ENCODE results near the gene IPO11.
"Not testable (repeated sequence)": the region's sequence is repeated elsewhere in the genome, so short reads cannot be mapped to it uniquely, and the experiment has no call there.

The IPO11 gene

DNA sequence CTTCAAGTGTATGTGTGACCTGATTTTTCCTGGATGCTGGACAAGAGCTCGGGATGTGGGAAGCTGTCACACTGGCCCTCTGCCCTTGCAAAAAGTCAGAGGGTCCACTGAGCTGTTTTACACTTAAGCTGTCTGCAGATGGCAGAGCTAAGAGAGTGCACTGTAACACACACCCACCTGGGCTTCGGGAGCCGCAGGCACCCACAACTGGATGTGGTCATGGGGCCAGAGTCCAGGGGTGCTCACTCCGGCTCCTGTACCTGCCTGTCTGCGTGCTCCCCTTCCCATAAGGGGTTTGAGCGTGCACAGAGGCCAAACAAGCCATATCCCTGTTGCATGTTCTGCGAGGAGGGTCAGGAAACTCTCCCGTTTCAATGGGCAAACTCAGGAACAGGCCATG lies 248.6 kb downstream of the IPO11 start:
- Histone ChIP-seq H3F3A (ENCODE audit: insufficient read depth) (no peaks in the 10 kb centered on the region), H3K27ac (ENCODE audit: low read depth, low read length) (no peak overlapping the region), H3K4me3 (ENCODE audit: insufficient read depth, low read length, poor library complexity, severe bottlenecking) (no peak overlapping the region), H3K9me3 (ENCODE audit: insufficient read depth, low read length) (no peaks in the 10 kb centered on the region), H3K9ac (ENCODE audit: low read length) (no peak overlapping the region), H3K9me2 (replicated peaks; ENCODE audit: insufficient read depth, low read length) (no peaks in the 10 kb centered on the region), H3K36me3 (ENCODE audit: low read length) (no peaks in the 10 kb centered on the region), H3K4me2 (ENCODE audit: low read depth, low read length, poor library complexity, severe bottlenecking) (no peak overlapping the region), H4K20me1 (ENCODE audit: low read depth, low read length) (no peaks in the 10 kb centered on the region), H3K79me2 (ENCODE audit: insufficient read depth, low read length) (no peaks in the 10 kb centered on the region), H2AFZ (ENCODE audit: low read depth, low read length, severe bottlenecking) (no peak overlapping the region), H3K27me3 (ENCODE audit: low read length) (no peaks in the 10 kb centered on the region)
- no peak for TF ChIP-seq EZH2phosphoT487 (conservative IDR thresholded peaks at IDR 0.05; ENCODE audit: low read length)

DNA sequence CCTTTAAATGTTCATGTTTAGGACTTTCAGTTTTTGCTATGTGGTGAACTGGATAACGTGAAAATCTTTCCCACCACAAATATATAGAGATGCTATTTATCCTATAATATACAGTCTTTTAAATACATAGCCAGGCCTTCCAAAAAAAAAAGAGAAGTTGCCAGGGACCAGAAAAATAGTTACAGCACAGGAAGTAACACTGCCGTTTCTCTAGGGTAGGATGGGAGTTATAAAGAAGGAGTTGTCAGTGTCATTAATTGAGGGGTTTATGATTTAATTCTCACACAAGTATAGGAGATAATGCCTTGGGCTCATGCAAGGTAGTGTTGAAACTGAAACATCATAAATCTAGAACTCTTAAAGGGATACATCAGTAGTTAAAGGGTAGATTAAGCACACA lies 250.0 kb downstream of the IPO11 start:
- TF ChIP-seq, protein P1, sequence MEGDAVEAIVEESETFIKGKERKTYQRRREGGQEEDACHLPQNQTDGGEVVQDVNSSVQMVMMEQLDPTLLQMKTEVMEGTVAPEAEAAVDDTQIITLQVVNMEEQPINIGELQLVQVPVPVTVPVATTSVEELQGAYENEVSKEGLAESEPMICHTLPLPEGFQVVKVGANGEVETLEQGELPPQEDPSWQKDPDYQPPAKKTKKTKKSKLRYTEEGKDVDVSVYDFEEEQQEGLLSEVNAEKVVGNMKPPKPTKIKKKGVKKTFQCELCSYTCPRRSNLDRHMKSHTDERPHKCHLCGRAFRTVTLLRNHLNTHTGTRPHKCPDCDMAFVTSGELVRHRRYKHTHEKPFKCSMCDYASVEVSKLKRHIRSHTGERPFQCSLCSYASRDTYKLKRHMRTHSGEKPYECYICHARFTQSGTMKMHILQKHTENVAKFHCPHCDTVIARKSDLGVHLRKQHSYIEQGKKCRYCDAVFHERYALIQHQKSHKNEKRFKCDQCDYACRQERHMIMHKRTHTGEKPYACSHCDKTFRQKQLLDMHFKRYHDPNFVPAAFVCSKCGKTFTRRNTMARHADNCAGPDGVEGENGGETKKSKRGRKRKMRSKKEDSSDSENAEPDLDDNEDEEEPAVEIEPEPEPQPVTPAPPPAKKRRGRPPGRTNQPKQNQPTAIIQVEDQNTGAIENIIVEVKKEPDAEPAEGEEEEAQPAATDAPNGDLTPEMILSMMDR (IDR thresholded peaks at IDR 0.05; ENCODE audit: insufficient read depth, low read length, poor library complexity, severe bottlenecking), result no peak
- TF ChIP-seq EZH2phosphoT487 (conservative IDR thresholded peaks at IDR 0.05; ENCODE audit: low read length), result no peak
- Histone ChIP-seq H3K79me2 (ENCODE audit: insufficient read depth, low read length) (no peaks in the 10 kb centered on the region), H3F3A (ENCODE audit: insufficient read depth) (no peaks in the 10 kb centered on the region), H3K4me2 (ENCODE audit: low read depth, low read length, poor library complexity, severe bottlenecking) (no peak overlapping the region), H3K27me3 (ENCODE audit: low read length) (no peaks in the 10 kb centered on the region), H3K9me2 (replicated peaks; ENCODE audit: insufficient read depth, low read length) (no peaks in the 10 kb centered on the region), H3K4me3 (ENCODE audit: insufficient read depth, low read length, poor library complexity, severe bottlenecking) (no peak overlapping the region), H4K20me1 (ENCODE audit: low read depth, low read length) (no peaks in the 10 kb centered on the region), H3K9me3 (ENCODE audit: insufficient read depth, low read length) (no peaks in the 10 kb centered on the region), H3K9ac (ENCODE audit: low read length) (no peak overlapping the region), H3K27ac (ENCODE audit: low read depth, low read length) (no peak overlapping the region), H3K36me3 (ENCODE audit: low read length) (no peaks in the 10 kb centered on the region), H2AFZ (ENCODE audit: low read depth, low read length, severe bottlenecking) (no peak overlapping the region)

DNA sequence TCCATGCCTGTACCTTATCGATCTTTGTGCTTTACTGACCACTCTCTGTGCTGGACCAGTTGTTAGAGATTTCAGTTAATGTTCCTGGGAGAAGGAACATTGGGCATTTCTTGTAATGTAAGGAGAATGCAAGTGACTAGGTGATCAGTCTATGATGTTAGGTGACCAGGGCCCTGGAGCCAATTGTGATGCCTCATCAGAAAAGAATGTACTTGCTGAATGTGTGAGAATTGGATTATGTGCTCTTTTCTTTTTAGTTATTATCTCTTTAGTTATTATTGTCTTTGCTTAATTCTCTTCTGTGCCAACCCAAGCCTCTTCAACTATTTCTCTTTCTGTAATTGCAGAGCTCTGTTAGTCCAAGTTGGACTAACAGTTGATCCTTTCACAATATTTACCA lies 258.9 kb downstream of the IPO11 start:
- H3K9ac ChIP-seq (ENCODE audit: low read length), result no peak overlapping the region
- TF ChIP-seq EZH2phosphoT487 (conservative IDR thresholded peaks at IDR 0.05; ENCODE audit: low read length), result no peak
- TF ChIP-seq, protein P1 (IDR thresholded peaks at IDR 0.05; ENCODE audit: insufficient read depth, low read length, poor library complexity, severe bottlenecking), result no peak
- H3K4me3 ChIP-seq (ENCODE audit: insufficient read depth, low read length, poor library complexity, severe bottlenecking), result no peak overlapping the region
- no peaks in the 10 kb centered on the region for H4K20me1 ChIP-seq (ENCODE audit: low read depth, low read length)
- H3K27ac ChIP-seq (ENCODE audit: low read depth, low read length), result no peak overlapping the region
- no peaks in the 10 kb centered on the region for H3K27me3 ChIP-seq (ENCODE audit: low read length)
- H3K79me2 ChIP-seq (ENCODE audit: insufficient read depth, low read length), result no peaks in the 10 kb centered on the region
- H3K4me2 ChIP-seq (ENCODE audit: low read depth, low read length, poor library complexity, severe bottlenecking), result no peak overlapping the region
- no peaks in the 10 kb centered on the region for H3K9me2 ChIP-seq (replicated peaks; ENCODE audit: insufficient read depth, low read length)
- H3K36me3 ChIP-seq (ENCODE audit: low read length), result no peaks in the 10 kb centered on the region
- no peaks in the 10 kb centered on the region for H3F3A ChIP-seq (ENCODE audit: insufficient read depth)
- H2AFZ ChIP-seq (ENCODE audit: low read depth, low read length, severe bottlenecking), result no peak overlapping the region
- H3K9me3 ChIP-seq (ENCODE audit: insufficient read depth, low read length), result no peaks in the 10 kb centered on the region

DNA sequence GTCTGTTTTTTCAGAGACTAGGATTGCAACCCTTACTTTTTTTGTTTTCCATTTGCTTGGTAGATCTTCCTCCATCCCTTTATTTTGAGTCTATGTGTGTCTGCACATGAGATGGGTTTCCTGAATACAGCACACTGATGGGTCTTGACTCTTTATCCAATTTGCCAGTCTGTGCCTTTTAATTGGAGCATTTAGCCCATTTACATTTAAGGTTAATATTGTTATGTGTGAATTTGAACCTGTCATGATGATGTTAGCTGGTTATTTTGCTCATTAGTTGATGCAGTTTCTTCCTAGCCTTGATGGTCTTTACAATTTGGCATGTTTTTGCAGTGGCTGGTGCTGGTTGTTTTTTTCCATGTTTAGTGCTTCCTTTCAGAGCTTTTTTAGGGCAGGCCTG lies 264.0 kb downstream of the IPO11 start:
- not testable (repeated sequence) for H3K27ac ChIP-seq (ENCODE audit: low read depth, low read length); H3K79me2 ChIP-seq (ENCODE audit: insufficient read depth, low read length); H3K4me2 ChIP-seq (ENCODE audit: low read depth, low read length, poor library complexity, severe bottlenecking); H3K27me3 ChIP-seq (ENCODE audit: low read length); H3K9ac ChIP-seq (ENCODE audit: low read length); H4K20me1 ChIP-seq (ENCODE audit: low read depth, low read length); H3K9me2 ChIP-seq (replicated peaks; ENCODE audit: insufficient read depth, low read length); H3F3A ChIP-seq (ENCODE audit: insufficient read depth); H3K36me3 ChIP-seq (ENCODE audit: low read length); H3K4me3 ChIP-seq (ENCODE audit: insufficient read depth, low read length, poor library complexity, severe bottlenecking); H2AFZ ChIP-seq (ENCODE audit: low read depth, low read length, severe bottlenecking); H3K9me3 ChIP-seq (ENCODE audit: insufficient read depth, low read length)
